ENCODE measurements around the gene CES3.

CES3 gene

GRCh38 chr16:66996324-66996982 is 35.4 kb downstream of the CES3 start:
- FAIRE-seq: no peak
- DNase-seq (ENCODE audit: extremely low spot score, insufficient read length, low read depth): no peak

DNA sequence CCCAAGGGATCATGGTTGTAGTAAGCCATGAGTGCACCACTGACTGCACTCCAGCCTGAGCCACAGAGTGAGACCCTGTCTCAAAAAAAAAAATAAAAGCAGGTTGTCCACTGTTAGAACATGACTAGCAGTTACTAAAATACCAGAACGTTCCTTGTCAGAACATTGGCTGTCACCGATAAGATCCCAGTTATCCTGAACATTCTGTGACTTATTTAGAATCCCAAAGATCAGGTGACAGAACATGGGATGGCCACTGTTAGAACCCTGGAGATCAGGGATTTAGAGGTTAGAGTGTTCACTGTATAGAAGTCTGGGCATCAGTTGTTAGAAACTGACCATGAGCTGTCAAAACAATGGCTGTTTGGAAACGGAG is 35.9 kb downstream of the CES3 start:
- FAIRE-seq (no peak), DNase-seq (ENCODE audit: extremely low spot score, insufficient read length, low read depth) (no peak)

GRCh38 chr16:67000384-67001351 is 39.6 kb downstream of the CES3 start:
- DNase-seq (ENCODE audit: extremely low spot score, insufficient read length, low read depth): no peak
- FAIRE-seq: no peak

DNA sequence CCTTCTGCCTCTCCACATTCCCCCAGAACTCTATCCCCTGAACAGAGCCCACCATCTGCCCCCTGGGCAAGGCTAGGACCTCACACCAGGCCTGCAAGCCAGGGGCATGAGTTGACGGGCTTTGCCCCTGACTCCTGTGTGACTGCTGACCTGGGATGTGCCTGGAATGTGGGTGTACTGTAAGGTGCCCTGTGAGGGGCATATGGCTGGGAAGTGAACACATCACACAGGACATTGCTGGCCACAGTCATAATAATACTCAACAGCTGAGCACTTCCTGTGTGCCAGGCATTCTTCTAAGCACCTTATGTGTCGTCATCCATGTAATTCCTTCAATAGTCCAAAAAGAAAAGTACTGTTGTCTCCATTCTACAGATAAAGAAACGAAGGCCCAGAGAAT is 40.7 kb downstream of the CES3 start:
- FAIRE-seq: no peak
- DNase-seq (ENCODE audit: extremely low spot score, insufficient read length, low read depth): no peak

- no peak for DNase-seq (ENCODE audit: extremely low spot score, insufficient read length, low read depth)
- no peak for FAIRE-seq
These were observed 46.0 kb downstream of the CES3 start for GRCh38 chr16:67006930-67007658.

GRCh38 chr16:67009158-67009557 is 48.1 kb downstream of the CES3 start:
- DNase-seq (ENCODE audit: extremely low spot score, insufficient read length, low read depth) (no peak), FAIRE-seq (no peak)

GRCh38 chr16:67011274-67011673 is 50.2 kb downstream of the CES3 start:
- FAIRE-seq: no peak
- DNase-seq (ENCODE audit: extremely low spot score, insufficient read length, low read depth): no peak

- FAIRE-seq (no peak), DNase-seq (ENCODE audit: extremely low spot score, insufficient read length, low read depth) (no peak)
These were observed 52.3 kb downstream of the CES3 start for GRCh38 chr16:67013233-67013822.

DNA sequence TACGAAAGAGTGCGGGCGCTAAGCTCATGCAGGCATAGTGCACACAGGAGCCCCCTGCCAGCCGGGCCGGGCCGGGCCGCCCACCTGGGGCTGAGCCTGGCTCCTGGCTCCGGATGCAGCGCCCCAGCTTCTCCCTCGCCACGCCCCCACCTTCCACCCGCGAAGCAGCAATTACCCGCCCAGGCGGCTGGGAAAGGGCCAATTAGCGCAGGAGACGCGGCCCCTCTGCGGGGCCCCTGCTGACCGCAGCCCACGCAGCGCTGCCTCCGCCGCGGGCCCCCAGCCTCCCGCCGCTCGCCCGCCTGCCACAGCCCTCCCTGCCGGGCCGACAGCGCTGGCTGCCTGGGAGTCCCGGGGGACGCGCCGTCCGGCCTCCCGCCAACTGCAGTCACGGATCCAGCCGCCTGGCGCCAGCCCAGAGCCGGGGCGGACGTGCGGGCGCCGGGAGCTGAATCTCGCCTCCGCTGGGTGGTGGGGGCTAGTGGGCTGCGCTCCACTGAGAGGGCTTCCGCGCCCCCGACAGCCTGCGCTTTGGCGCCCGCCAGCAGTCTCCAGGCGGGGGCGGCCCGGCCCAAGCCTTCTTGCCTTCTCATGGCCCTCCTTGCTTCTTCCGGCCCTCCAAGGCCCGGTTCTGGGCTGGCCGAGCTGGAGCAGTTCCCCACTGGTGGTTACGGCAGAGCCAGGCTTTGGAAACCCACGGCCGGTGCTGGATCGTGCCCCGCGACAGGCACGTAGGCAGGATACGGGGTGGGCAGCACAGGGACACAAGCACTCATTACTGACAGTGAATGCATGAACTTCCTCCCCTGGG is 53.0 kb downstream of the CES3 start:
- DNase-seq (ENCODE audit: extremely low spot score, insufficient read length, low read depth) (no peak), FAIRE-seq (peak; percentile 51)

DNA sequence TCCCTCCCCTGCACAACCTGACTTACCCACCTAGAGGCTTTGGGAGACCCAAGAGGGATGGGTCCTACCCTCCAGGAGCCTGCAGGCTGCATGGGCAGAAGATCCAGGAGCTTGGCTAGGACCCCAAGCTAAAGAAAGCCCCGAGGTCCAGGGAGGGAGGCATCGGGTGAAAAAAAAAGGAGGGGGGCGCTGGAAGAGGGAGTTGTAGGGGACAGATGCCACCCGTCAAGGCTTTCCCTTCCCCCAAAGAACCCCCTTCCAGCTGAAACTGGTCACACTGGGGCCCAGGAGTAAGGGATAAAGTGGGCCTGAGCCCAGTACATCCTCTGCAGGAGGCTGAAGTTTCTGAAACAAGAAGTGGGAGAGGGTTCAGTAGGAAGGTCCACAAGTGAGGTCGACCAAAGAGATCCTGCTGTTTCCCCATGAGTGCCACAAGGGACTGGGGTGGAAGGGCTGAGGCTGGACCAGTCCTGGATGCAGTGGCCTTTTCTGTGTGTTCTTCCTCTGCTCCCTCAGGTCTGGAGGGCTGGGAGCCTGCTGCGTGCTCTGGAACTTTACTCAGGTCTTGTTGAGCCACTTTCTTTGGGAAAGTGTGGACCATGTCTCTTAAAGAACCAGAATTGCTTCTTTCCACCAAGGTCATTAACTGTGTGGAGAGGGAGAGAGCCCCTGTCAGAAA is 53.7 kb downstream of the CES3 start:
- FAIRE-seq (no peak), DNase-seq (ENCODE audit: extremely low spot score, insufficient read length, low read depth) (no peak)

- FAIRE-seq: no peak
These were observed 54.3 kb downstream of the CES3 start for GRCh38 chr16:67015313-67015731.

DNA sequence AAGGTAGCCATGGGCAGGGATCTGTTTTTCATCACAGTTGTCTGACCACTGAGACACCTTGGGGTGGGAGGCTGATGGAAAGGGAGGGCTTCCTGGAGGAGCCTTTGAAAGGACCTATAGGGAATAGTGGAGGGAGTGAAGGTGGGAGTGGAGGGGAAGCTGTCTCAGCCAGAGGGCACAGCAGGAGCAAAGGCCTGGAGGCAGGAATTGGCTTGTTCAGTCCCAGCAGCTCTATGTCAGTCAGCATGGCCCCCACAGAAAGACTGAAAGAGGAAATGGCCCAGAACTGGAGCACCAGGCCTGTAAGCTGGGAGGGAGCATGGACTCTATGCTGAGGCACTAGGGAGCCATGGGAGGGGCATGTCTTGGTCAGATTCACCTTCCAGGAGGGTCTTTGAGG is 55.1 kb downstream of the CES3 start:
- no peak for FAIRE-seq
- DNase-seq (ENCODE audit: extremely low spot score, insufficient read length, low read depth): no peak

More at GRCh38 chr16:67015313-67015731, 54.3 kb downstream of the CES3 start:
- no peak for DNase-seq (ENCODE audit: extremely low spot score, insufficient read length, low read depth)

DNA sequence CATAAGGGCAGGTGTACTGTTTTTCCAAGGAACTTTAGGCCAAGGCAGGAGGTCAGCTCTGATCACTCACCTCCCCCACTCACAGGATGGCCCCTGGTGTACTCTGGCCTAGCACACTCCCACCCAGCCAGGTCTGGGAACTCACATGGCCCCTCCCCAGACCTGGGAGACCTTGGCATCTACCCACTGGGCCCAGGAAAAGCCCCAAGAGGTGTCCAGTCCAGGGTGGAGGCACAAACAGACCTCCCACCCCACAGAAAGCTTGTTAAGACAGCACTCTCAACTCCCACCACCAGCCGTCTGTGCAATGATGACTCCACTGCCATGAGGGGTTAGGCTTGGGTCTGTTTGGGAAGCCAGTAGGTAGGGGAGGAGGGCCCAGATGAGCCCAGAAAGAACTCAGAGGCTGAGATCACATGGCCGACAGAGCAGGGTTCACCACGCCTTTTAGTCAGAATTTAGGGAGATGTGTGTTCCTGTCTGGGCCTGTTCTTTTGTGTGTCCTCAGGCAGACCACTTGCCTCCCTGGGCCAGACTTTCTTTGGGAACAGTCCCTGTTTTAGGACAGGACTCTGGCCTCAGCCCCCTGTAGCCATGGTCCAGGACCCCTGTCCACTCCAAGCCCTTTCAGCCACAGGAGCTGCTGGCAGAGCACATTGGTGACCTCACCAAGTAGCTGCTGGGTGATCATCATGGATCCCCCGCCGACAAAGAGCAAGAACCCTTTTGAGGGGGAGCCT is 55.8 kb downstream of the CES3 start:
- DNase-seq (ENCODE audit: extremely low spot score, insufficient read length, low read depth): no peak
- no peak for FAIRE-seq

- no peak for DNase-seq (ENCODE audit: extremely low spot score, insufficient read length, low read depth)
- no peak for FAIRE-seq
These were observed 56.3 kb downstream of the CES3 start for GRCh38 chr16:67017421-67017750.

- DNase-seq (ENCODE audit: extremely low spot score, insufficient read length, low read depth) (peak; percentile 70), FAIRE-seq (peak; percentile 96)
These were observed 56.9 kb downstream of the CES3 start for GRCh38 chr16:67017810-67018488.

DNA sequence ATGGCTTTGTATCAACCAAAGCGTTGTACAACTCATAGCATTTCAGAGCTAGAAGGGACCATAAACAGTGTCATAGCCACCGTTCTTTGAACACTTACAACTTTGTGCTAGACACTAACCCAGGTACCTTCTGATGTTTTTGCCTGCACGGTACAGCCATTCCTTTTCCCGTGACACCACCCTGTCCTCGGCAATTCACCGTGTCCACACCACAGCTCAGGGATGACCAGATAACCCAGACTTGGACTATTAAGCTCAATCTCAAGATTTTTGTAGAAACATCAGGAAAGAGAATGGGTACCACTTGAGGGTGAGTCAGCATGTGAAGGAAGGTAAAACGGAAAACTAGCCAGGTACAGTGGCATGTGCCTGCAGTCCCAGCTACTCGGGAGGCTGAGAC is 58.1 kb downstream of the CES3 start:
- FAIRE-seq (no peak), DNase-seq (ENCODE audit: extremely low spot score, insufficient read length, low read depth) (no peak)

- DNase-seq (ENCODE audit: extremely low spot score, insufficient read length, low read depth) (no peak), FAIRE-seq (no peak)
These were observed 60.3 kb downstream of the CES3 start for GRCh38 chr16:67021321-67021720.
